Upper lobe of left lung (tissue), 6 donors: ENCODE results near the gene MRPL20. TPM values are rescaled to one million over a fixed set of nuclear protein-coding genes. Genes with fewer than 3 reads are reported as not detected.
A peak's percentile ranks its signal among the peaks of the same experiment; 100 is the strongest.

ENCODE experiments used
- ATAC-seq, 2 donors: fragments of 200-7000 bp; cut with Tn5 transposase; one replicate each; pipeline ENCODE4 v1.9.1; 2022; ENCODE audit warnings: mild to moderate bottlenecking in 2 of 2, moderate library complexity in 2 of 2; ENCODE audit not compliant: low FRiP score in 2 of 2
- DNase-seq, 2 donors: peaks; one replicate each; pipeline ENCODE4 v3.0.0-alpha.2; 2019 to 2020
- H3K27ac ChIP-seq, 4 donors: fragments of 200-600 bp; sonication (generic); one replicate each; pipeline ENCODE4 v1.5.1; 2016 to 2019
- H3K27me3 ChIP-seq, 4 donors: fragments of 200-600 bp; sonication (generic); one replicate each; pipeline ENCODE4 v1.5.1; 2017 to 2019
- H3K36me3 ChIP-seq, 4 donors: fragments of 200-600 bp; sonication (generic); one replicate each; pipeline ENCODE4 v1.5.1; 2016 to 2019
- H3K4me1 ChIP-seq, 4 donors: fragments of 200-600 bp; sonication (generic); one replicate each; pipeline ENCODE4 v1.5.1; 2018 to 2019
- H3K4me3 ChIP-seq, 4 donors: fragments of 200-600 bp; sonication (generic); one replicate each; pipeline ENCODE4 v1.5.1; 2017 to 2019; ENCODE audit warnings: mild to moderate bottlenecking in 2 of 4, moderate library complexity in 1 of 4
- H3K9me3 ChIP-seq, 4 donors: fragments of 200-600 bp; sonication (generic); one replicate each; pipeline ENCODE4 v1.5.1; 2018 to 2019
- EP300 ChIP-seq, 4 donors: sonication (generic); formaldehyde crosslinking; IDR thresholded peaks; one replicate each; pipeline ENCODE4 v1.5.1; 2017; ENCODE audit warnings: antibody characterized with exemption in 4 of 4, control low read depth in 2 of 4
- POLR2A ChIP-seq, 4 donors: fragments of 450-650 bp; IDR thresholded peaks; one replicate each; pipeline ENCODE4 v1.5.1; 2016 to 2017; ENCODE audit warnings: antibody characterized with exemption in 4 of 4, mild to moderate bottlenecking in 2 of 4
- POLR2AphosphoS5 ChIP-seq, 2 donors: sonication (generic); formaldehyde crosslinking; IDR thresholded peaks; one replicate each; pipeline ENCODE4 v1.5.1; 2017; ENCODE audit warnings: antibody characterized with exemption in 2 of 2
- WGBS, 2 donors: methylation state at CpG; one replicate each; pipeline ENCODE4 v1.1.5; 2017 to 2018; 5-methylcytosine and 5-hydroxymethylcytosine counted together
- total RNA-seq, 6 donors: library from RNA; depleted of rRNA in 4 of 6; stranded (reverse); fragments of >200 nt in 4 of 6; gene quantifications; one replicate each; pipeline versions ENCODE4 v1.1.0 to v1.2.1, GENCODE V29; 2016 to 2021
- TF ChIP-seq, protein P1 (sequence below), 6 experiments: fragments of 450-650 bp in 4 of 6; fragments of 200-600 bp in 2 of 6; sonication (generic) in 2 of 6; IDR thresholded peaks; one replicate each; pipeline ENCODE4 v1.5.1; 2016 to 2019; ENCODE audit warnings: antibody characterized with exemption in 6 of 6
- donor health status: DM: no; HTN: no; CAD: no; lungs with moderate emphysema.
- donor health status: DM: no; HTN: yes; CAD: no; lungs with severe emphysema.

Gene MRPL20
- total RNA-seq, 6 donors from 2014 or later: 90.7 to 145 (median 101) TPM

DNA sequence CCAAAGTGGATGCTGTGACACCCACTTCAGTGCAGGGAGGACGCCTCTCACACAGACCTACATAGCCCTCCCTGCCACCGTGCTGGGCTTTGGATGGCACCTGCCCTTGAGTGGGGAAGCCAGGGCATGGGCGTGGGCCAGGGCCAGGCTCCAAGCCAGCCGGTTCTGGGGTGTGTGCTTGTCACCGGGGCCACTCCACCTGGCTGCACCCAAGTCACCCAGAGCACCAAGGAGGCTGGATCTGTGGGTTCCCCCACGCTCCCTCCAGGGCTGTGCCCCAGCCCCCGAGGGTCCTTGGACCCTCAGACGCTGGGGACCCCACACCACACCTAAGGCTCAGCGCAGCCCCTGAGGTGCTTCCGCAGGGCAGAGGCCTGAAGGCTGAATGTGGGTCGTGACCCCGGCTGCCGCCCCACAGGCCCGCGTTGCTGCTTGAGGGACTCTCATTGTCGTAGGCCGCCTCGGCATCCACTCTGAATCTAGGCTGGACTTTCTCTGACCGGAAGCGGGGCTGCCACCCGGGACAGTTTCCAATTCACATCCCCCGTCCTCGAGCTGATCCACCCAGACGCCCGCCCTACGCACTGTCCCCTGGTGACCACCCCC lies 50.2 kb downstream of the MRPL20 start:
- 9 to 33% methylated on average over 8 to 24 of the region's 26 CpGs for WGBS, 2 donors
- H3K4me1 ChIP-seq: peaks cover 41 to 72% (median 62%) of the 10 kb centered on the region in 4 donors
- TF ChIP-seq POLR2AphosphoS5 (IDR thresholded peaks at IDR 0.05): no peak
- TF ChIP-seq, protein P1, sequence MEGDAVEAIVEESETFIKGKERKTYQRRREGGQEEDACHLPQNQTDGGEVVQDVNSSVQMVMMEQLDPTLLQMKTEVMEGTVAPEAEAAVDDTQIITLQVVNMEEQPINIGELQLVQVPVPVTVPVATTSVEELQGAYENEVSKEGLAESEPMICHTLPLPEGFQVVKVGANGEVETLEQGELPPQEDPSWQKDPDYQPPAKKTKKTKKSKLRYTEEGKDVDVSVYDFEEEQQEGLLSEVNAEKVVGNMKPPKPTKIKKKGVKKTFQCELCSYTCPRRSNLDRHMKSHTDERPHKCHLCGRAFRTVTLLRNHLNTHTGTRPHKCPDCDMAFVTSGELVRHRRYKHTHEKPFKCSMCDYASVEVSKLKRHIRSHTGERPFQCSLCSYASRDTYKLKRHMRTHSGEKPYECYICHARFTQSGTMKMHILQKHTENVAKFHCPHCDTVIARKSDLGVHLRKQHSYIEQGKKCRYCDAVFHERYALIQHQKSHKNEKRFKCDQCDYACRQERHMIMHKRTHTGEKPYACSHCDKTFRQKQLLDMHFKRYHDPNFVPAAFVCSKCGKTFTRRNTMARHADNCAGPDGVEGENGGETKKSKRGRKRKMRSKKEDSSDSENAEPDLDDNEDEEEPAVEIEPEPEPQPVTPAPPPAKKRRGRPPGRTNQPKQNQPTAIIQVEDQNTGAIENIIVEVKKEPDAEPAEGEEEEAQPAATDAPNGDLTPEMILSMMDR (IDR thresholded peaks at IDR 0.05): no peak
- TF ChIP-seq POLR2A (IDR thresholded peaks at IDR 0.05): no peak
- no peak for TF ChIP-seq EP300 (IDR thresholded peaks at IDR 0.05)

GRCh38 chr1:1356166-1356795 lies 50.8 kb downstream of the MRPL20 start:
- peaks cover 0 to 6% (median 0%) of the 10 kb centered on the region in 4 donors for H3K36me3 ChIP-seq
- H3K27me3 ChIP-seq: peaks cover 2 to 54% (median 29%) of the 10 kb centered on the region in 4 donors
- peaks cover 40 to 74% (median 65%) of the 10 kb centered on the region in 4 donors for H3K4me1 ChIP-seq
- no peaks in the 10 kb centered on the region for H3K9me3 ChIP-seq
- ATAC-seq (no peak), DNase-seq (no peak)
- no peak for TF ChIP-seq POLR2AphosphoS5 (IDR thresholded peaks at IDR 0.05)
- TF ChIP-seq POLR2A (IDR thresholded peaks at IDR 0.05): no peak
- TF ChIP-seq EP300 (IDR thresholded peaks at IDR 0.05): no peak
- TF ChIP-seq, protein P1 (IDR thresholded peaks at IDR 0.05): no peak
- H3K4me3 ChIP-seq: peak overlapping the region in 3 of 4 donors; percentile 38 to 53 (median 51)
- H3K27ac ChIP-seq: peak overlapping the region; percentile 76 to 85 (median 83)
- WGBS, 2 donors: 44 to 60% methylated on average over 1 to 5 of the region's 8 CpGs

More for the DNA sequence above, 50.2 kb downstream of the MRPL20 start:
- Histone ChIP-seq H3K27me3 (peaks cover 2 to 54% (median 29%) of the 10 kb centered on the region in 4 donors), H3K4me3 (peak overlapping the region; percentile 22 to 53 (median 44)), H3K9me3 (no peaks in the 10 kb centered on the region), H3K27ac (peak overlapping the region; percentile 76 to 85 (median 83)), H3K36me3 (peaks cover 0 to 6% (median 0%) of the 10 kb centered on the region in 4 donors)
- ATAC-seq (peak in 1 of 2 donors; percentile 12), DNase-seq (peak in 1 of 2 donors; percentile 83)

DNA sequence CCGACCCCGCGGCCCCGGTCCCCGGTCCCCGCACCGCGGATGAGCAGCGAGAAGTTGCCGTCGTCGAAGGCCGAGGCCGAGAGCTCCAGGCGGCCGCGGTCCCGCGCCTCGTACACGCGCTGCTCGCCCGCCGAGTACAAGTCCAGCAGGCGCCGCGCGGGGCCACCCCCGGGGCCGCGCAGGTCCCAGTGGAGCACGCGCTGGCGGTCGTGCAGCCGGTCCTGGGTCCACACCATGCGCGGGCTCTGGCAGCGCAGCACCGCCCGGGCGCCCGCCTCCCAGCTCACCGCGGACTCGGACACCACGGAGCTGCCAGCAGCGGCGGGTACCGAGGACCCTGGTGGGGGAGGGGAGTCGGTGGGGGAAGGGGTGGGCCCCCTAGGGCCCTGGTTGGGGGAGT lies 51.7 kb downstream of the MRPL20 start:
- Histone ChIP-seq H3K27me3 (peaks cover 2 to 54% (median 29%) of the 10 kb centered on the region in 4 donors), H3K9me3 (no peaks in the 10 kb centered on the region), H3K4me3 (peak overlapping the region in 3 of 4 donors; percentile 9 to 30 (median 29)), H3K27ac (peak overlapping the region in 2 of 4 donors; percentile 42 to 81), H3K4me1 (peaks cover 31 to 69% (median 63%) of the 10 kb centered on the region in 4 donors), H3K36me3 (peaks cover 0 to 6% (median 0%) of the 10 kb centered on the region in 4 donors)
- DNase-seq (peak in 1 of 2 donors; percentile 91), ATAC-seq (no peak)
- 13% methylated on average over 17 of the region's 52 CpGs; no CpG with 5 or more reads in 1 of the 2 donors for WGBS, 2 donors
- TF ChIP-seq, protein P1 (IDR thresholded peaks at IDR 0.05): no peak
- TF ChIP-seq POLR2AphosphoS5 (IDR thresholded peaks at IDR 0.05) (no peak), EP300 (IDR thresholded peaks at IDR 0.05) (no peak), POLR2A (IDR thresholded peaks at IDR 0.05) (no peak)

GRCh38 chr1:1354271-1355247 lies 52.5 kb downstream of the MRPL20 start:
- peak overlapping the region in 3 of 4 donors; percentile 9 to 30 (median 29) for H3K4me3 ChIP-seq
- no peaks in the 10 kb centered on the region for H3K9me3 ChIP-seq
- TF ChIP-seq POLR2A (IDR thresholded peaks at IDR 0.05): peak in 1 of 4 donors; percentile 5
- TF ChIP-seq, protein P1 (IDR thresholded peaks at IDR 0.05): no peak
- peaks cover 30 to 69% (median 57%) of the 10 kb centered on the region in 4 donors for H3K4me1 ChIP-seq
- H3K27me3 ChIP-seq: peaks cover 2 to 54% (median 29%) of the 10 kb centered on the region in 4 donors
- 42 to 54% methylated on average over 37 to 89 of the region's 116 CpGs for WGBS, 2 donors
- H3K27ac ChIP-seq: peak overlapping the region in 1 of 4 donors; percentile 48
- no peak for ATAC-seq
- peak in 1 of 2 donors; percentile 87 for DNase-seq
- H3K36me3 ChIP-seq: peaks cover 0 to 6% (median 0%) of the 10 kb centered on the region in 4 donors
